Mucosa of rectum (tissue), 2 donors: ENCODE measurements around the gene ZC3H18.

ENCODE experiments used
- H3K27ac ChIP-seq, 2 donors: one replicate each; pipeline ENCODE4 v1.7.0; 2013; ENCODE audit warnings: inconsistent platforms in 2 of 2, low read depth in 2 of 2, low read length in 2 of 2
- H3K27me3 ChIP-seq, 2 donors: one replicate each; pipeline ENCODE4 v1.7.0; 2013; ENCODE audit warnings: low read length in 2 of 2; ENCODE audit not compliant: control insufficient read depth in 2 of 2, insufficient read depth in 2 of 2
- H3K36me3 ChIP-seq, 2 donors: one replicate each; pipeline ENCODE4 v1.7.0; 2013; ENCODE audit warnings: low read length in 2 of 2; ENCODE audit not compliant: control insufficient read depth in 2 of 2, insufficient read depth in 2 of 2
- H3K4me1 ChIP-seq, 2 donors: one replicate each; pipeline ENCODE4 v1.7.0; 2013; ENCODE audit warnings: low read length in 2 of 2, mild to moderate bottlenecking in 1 of 2; ENCODE audit not compliant: control insufficient read depth in 2 of 2, insufficient read depth in 2 of 2
- H3K4me3 ChIP-seq, 2 donors: one replicate each; pipeline ENCODE4 v1.7.0; 2013; ENCODE audit warnings: low read length in 2 of 2
- H3K9ac ChIP-seq, 2 donors: one replicate each; pipeline ENCODE4 v1.7.0; 2013; ENCODE audit warnings: low read length in 2 of 2, low read depth in 1 of 2, mild to moderate bottlenecking in 1 of 2
- H3K9me3 ChIP-seq, 2 donors: one replicate each; pipeline ENCODE4 v1.7.0; 2013; ENCODE audit warnings: low read length in 2 of 2; ENCODE audit not compliant: control insufficient read depth in 2 of 2
- donor health status: healthy.
- donor health status: Normal muscosa, but diverticular disease.

The ZC3H18 gene

GRCh38 chr16:88653596-88654362, 83.6 kb downstream of the ZC3H18 start:
- Histone ChIP-seq H3K4me3 (no peak overlapping the region), H3K4me1 (peaks cover 12 to 19% of the 10 kb centered on the region in 2 donors), H3K27ac (no peak overlapping the region), H3K27me3 (no peaks in the 10 kb centered on the region), H3K9ac (no peak overlapping the region), H3K36me3 (peaks cover 17 to 18% of the 10 kb centered on the region in 2 donors), H3K9me3 (no peaks in the 10 kb centered on the region)

GRCh38 chr16:88654363-88655052, 84.3 kb downstream of the ZC3H18 start:
- peaks cover 17 to 18% of the 10 kb centered on the region in 2 donors for H3K36me3 ChIP-seq

GRCh38 chr16:88655053-88655732, 85.0 kb downstream of the ZC3H18 start:
- no peak overlapping the region for H3K4me3 ChIP-seq
- H3K36me3 ChIP-seq = peaks cover 17 to 18% of the 10 kb centered on the region in 2 donors

More at GRCh38 chr16:88654363-88655052, 84.3 kb downstream of the ZC3H18 start:
- no peaks in the 10 kb centered on the region for H3K9me3 ChIP-seq
- H3K27me3 ChIP-seq = no peaks in the 10 kb centered on the region
- H3K27ac ChIP-seq = no peak overlapping the region
- no peak overlapping the region for H3K4me3 ChIP-seq
- no peak overlapping the region for H3K9ac ChIP-seq
- H3K4me1 ChIP-seq = peaks cover 7 to 16% of the 10 kb centered on the region in 2 donors

GRCh38 chr16:88655733-88656281, 85.6 kb downstream of the ZC3H18 start:
- Histone ChIP-seq H3K4me1 (peaks cover 4 to 11% of the 10 kb centered on the region in 2 donors), H3K27ac (no peak overlapping the region), H3K9ac (no peak overlapping the region), H3K27me3 (no peaks in the 10 kb centered on the region), H3K9me3 (no peaks in the 10 kb centered on the region), H3K36me3 (peaks cover 17 to 18% of the 10 kb centered on the region in 2 donors), H3K4me3 (no peak overlapping the region)

More at GRCh38 chr16:88655053-88655732, 85.0 kb downstream of the ZC3H18 start:
- peaks cover 4 to 11% of the 10 kb centered on the region in 2 donors for H3K4me1 ChIP-seq
- no peaks in the 10 kb centered on the region for H3K9me3 ChIP-seq
- no peaks in the 10 kb centered on the region for H3K27me3 ChIP-seq
- H3K9ac ChIP-seq = no peak overlapping the region
- H3K27ac ChIP-seq = no peak overlapping the region

- H3K9me3 ChIP-seq = no peaks in the 10 kb centered on the region
- peaks cover 0 to 8% of the 10 kb centered on the region in 2 donors for H3K4me1 ChIP-seq
- H3K27me3 ChIP-seq = no peaks in the 10 kb centered on the region
- no peak overlapping the region for H3K9ac ChIP-seq
- H3K4me3 ChIP-seq = no peak overlapping the region
- no peak overlapping the region for H3K27ac ChIP-seq
- peaks cover 17 to 18% of the 10 kb centered on the region in 2 donors for H3K36me3 ChIP-seq
Observed at GRCh38 chr16:88656291-88656980, 86.2 kb downstream of the ZC3H18 start.

GRCh38 chr16:88657371-88657770, 87.2 kb downstream of the ZC3H18 start:
- H3K4me1 ChIP-seq = peaks cover 2 to 7% of the 10 kb centered on the region in 2 donors
- H3K36me3 ChIP-seq = peaks cover 17 to 18% of the 10 kb centered on the region in 2 donors
- no peaks in the 10 kb centered on the region for H3K9me3 ChIP-seq

GRCh38 chr16:88658714-88659113, 88.5 kb downstream of the ZC3H18 start:
- Histone ChIP-seq H3K27ac (no peak overlapping the region), H3K9ac (no peak overlapping the region), H3K9me3 (no peaks in the 10 kb centered on the region), H3K4me3 (no peak overlapping the region), H3K36me3 (peaks cover 17 to 18% of the 10 kb centered on the region in 2 donors), H3K27me3 (no peaks in the 10 kb centered on the region), H3K4me1 (peaks cover 4 to 8% of the 10 kb centered on the region in 2 donors)

More at GRCh38 chr16:88657371-88657770, 87.2 kb downstream of the ZC3H18 start:
- H3K9ac ChIP-seq = no peak overlapping the region
- H3K27ac ChIP-seq = no peak overlapping the region
- H3K27me3 ChIP-seq = no peaks in the 10 kb centered on the region
- H3K4me3 ChIP-seq = no peak overlapping the region

GRCh38 chr16:88659160-88659559, 89.0 kb downstream of the ZC3H18 start:
- Histone ChIP-seq H3K4me1 (peaks cover 4 to 8% of the 10 kb centered on the region in 2 donors), H3K27me3 (no peaks in the 10 kb centered on the region), H3K27ac (no peak overlapping the region), H3K4me3 (no peak overlapping the region), H3K9me3 (no peaks in the 10 kb centered on the region), H3K36me3 (peaks cover 16 to 18% of the 10 kb centered on the region in 2 donors), H3K9ac (no peak overlapping the region)

- no peak overlapping the region for H3K27ac ChIP-seq
- no peaks in the 10 kb centered on the region for H3K9me3 ChIP-seq
- no peak overlapping the region for H3K4me3 ChIP-seq
- H3K36me3 ChIP-seq = peaks cover 0 to 10% of the 10 kb centered on the region in 2 donors
- H3K27me3 ChIP-seq = no peaks in the 10 kb centered on the region
- peaks cover 4 to 8% of the 10 kb centered on the region in 2 donors for H3K4me1 ChIP-seq
- H3K9ac ChIP-seq = no peak overlapping the region
Observed at GRCh38 chr16:88661468-88661867, 91.3 kb downstream of the ZC3H18 start.
